ENCODE results near the gene MASP2.

DNA sequence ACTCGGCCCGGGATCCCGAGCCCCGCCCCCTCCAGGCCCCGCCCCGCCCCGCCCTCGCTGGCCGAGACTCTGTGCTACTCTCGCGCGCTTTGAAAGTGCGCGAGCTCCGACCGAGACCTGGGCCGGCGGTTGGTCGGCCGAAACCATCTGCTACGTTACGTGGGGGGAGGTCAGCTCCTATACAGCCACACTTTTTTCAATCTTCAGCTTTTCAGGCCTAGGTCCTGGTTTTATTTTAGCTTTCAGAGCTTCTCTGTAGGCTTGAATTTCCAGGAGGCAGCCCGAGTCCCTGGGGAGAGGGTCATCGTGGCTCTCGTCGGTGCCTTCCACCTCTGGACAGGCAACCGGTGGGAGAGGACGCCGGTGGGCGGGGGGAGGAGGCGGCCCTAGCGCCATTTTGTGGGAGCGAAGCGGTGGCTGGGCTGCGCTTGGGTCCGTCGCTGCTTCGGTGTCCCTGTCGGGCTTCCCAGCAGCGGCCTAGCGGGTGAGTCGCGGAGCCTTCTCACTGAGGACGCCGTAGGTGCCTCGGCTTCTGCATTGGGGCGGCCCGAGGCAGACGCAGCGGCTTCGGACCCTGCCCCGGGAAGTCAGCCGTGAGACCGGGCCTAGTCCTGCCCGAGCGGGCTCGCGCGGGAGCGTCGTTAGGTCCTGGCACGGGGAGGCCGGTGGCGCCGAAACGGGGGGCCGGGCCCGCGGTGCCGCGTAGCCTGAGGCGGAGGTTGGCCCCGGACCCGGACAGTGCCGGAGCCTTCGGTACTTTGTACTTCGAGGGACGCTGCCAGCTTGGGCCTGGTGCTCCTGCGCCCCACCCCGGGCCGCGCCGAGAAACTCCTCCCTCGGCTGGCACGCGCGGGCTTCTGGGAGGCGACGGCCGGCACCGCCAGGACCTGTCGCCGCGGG is 34.5 kb downstream of the MASP2 start, which contains the start of gene TARDBP:
- TF ChIP-seq CTCF (IDR thresholded peaks at IDR 0.05; ENCODE audit: control extremely low read depth in 1 of 3, insufficient read depth in 1 of 3, low read depth in 1 of 3, low read length in 3 of 3), result no peak
- TF ChIP-seq NRF1 (IDR thresholded peaks at IDR 0.05; ENCODE audit: low read depth, low read length), result no peak
- peak; percentile 96 for TF ChIP-seq POLR2AphosphoS5 (IDR thresholded peaks at IDR 0.05; ENCODE audit: low read depth, low read length)
- no peak for TF ChIP-seq SIRT6 (IDR thresholded peaks at IDR 0.05; ENCODE audit: low read length)
- TF ChIP-seq SIN3A (conservative IDR thresholded peaks at IDR 0.05 in 1 of 2, IDR thresholded peaks at IDR 0.05 in 1 of 2; ENCODE audit: low read depth in 1 of 2, low read length in 2 of 2), result no peak
- 0 out of 2 replicates have a peak, but pooled peaks have one; percentile 44 for TF ChIP-seq GTF2F1 (IDR thresholded peaks at IDR 0.05; ENCODE audit: borderline replicate concordance, low read depth, low read length)
